Measurements from ENCODE around the gene ATOH8. TPM values are rescaled to one million over a fixed set of nuclear protein-coding genes. Genes with fewer than 3 reads are reported as not detected.

Gene ATOH8
- total RNA-seq, 1 donor from 2014 or later, result 25.8 TPM

DNA sequence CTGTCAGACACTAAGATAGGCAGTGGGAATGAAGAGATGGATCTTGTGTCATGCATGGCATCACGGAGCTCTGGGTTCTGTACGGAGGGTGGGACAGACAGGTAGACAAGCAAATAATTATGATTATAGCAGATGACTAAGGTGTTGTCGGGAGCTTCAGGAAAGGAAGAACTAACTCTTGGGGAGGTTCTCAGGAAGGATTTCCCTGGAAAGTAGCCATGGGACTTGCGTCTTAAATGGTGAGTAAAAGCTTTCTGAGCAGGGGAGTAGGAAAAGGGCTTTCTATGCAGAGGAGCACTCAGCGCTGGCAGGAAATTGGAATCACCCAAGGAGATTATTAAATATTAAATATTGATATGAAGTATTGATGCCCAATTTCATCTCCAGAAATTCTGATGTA lies 35.5 kb downstream of the ATOH8 start:
- intact Hi-C loops (cut with DNase I), result no loop called here
- no peak for ATAC-seq (ENCODE audit: poor library complexity)

DNA sequence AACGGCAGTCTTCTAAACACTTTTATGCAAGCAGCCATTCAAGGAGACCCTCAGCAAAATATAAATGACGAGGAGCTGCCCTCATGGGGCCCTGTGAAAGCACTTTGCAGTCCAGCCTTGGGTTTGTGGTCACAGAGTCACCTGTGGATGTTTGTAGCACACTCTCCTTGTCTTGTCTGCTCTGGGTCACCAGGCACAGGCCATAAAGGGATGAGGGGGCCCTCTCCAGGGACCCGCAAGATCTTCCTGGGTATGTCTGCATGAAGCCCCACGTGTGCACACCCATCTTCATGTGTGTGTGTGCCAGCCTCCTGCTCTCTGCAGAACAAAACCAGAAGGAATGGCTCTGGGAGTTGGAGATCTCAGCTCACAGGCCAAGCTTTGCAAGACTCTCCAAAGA lies 36.2 kb downstream of the ATOH8 start:
- ATAC-seq (ENCODE audit: poor library complexity) (no peak), DNase-seq (no peak)
- intact Hi-C loops (cut with DNase I), result no loop called here

More for the DNA sequence above, 35.5 kb downstream of the ATOH8 start:
- DNase-seq, result no peak

DNA sequence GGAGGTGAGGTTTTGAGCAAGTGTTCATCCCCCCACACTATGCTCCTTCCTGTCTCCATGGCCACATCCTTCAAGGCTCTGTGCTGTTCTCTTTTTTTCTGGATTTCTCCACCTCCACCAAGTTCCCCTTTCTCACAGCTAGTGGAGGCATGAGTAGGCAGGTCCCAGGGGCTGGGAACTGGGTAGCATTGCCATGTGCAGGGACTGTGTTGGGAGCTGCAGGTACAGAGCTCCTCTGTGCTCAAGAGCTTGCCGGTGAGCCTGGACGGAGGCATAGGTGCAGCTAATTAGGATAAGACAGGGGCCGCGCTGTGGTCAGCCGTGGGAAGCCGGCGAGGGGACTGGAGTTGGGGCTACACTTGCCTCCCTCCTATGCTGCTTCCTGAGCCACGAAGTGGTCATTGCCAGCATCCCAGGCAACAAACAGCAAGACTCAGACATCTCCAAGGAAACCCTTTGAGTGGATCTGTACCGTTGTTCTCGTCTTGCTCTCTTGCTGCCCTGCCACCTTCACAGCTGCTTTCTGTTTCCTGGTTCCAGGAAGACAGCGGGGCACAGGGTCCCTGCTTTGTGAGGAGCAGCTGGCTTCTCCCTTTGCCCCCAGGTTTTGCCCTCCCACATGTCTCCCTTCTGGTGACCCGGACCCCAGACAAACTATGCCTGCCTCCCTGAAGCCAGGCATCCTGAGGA lies 36.9 kb downstream of the ATOH8 start:
- no peak for ATAC-seq (ENCODE audit: poor library complexity)
- DNase-seq, result no peak
- intact Hi-C loops (cut with DNase I), result no loop called here

DNA sequence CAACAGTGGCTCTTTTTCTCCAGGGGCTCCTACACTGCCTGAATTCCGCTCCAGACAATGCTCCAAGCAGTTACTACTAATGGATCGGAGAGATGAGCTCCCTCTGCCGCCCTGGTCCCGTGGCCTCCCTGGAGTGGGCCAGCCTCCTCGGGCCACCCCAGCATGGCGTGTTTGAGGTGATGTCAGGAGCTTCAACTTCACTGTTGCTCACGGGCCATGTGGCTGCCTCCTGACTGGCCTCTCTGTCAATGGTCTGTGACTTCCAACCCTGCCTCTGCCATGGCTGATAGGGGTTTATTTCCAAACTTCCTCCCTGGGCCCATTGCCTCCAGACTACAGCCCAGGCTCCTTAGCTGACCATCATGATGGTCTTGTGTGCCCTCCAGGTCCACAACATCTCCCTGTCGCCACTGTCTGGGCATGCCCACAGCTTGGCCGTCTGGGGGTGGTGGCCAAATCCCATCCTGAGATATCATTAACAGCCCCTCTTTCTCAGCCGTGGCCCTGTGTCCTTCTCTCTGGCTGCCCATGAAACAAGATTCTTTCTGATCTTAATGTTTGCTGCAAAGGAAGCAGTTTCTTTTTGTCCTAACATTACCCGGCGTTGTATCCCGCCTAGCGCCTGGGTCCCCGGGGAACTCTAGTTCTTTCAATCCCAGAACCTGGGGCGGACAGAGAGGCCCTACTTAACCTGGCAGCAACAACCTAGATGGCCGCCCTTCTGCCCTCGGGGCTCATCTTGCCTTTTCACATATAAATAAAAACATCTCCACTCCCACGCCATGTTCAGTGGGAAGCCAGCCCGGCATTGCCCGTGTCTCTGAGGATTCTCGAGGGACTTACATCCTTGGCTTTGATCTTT lies 38.1 kb downstream of the ATOH8 start:
- DNase-seq (no peak), ATAC-seq (ENCODE audit: poor library complexity) (no peak)
- intact Hi-C loops (cut with DNase I), result no loop called here

- DNase-seq (no peak), ATAC-seq (ENCODE audit: poor library complexity) (peak; percentile 33)
- intact Hi-C loops (cut with DNase I), result no loop called here
Observed at GRCh38 chr2:85792783-85793441, 39.1 kb downstream of the ATOH8 start.

DNA sequence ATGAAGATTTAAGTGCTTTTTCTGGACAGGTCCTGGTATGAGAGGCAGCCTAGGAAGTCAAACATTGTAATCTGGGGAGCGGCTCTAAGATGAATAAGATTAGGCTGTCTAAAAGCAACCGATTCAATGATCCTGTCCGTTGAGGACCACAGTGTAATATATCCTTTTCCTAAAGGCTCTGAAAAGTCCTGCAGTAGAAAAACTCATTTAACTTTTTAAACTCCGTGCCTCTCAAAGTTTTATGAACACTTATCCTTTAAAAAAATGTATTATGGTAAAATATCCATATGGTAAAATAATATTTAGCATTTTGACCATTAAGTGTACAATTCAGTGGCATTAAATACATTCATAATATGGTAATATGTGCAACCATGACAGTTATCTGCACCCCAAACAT lies 39.8 kb downstream of the ATOH8 start:
- intact Hi-C loops (cut with DNase I), result no loop called here
- ATAC-seq (ENCODE audit: poor library complexity) (no peak), DNase-seq (no peak)

GRCh38 chr2:85794038-85794441 lies 40.2 kb downstream of the ATOH8 start:
- no peak for ATAC-seq (ENCODE audit: poor library complexity)
- intact Hi-C loops (cut with DNase I), result no loop called here

DNA sequence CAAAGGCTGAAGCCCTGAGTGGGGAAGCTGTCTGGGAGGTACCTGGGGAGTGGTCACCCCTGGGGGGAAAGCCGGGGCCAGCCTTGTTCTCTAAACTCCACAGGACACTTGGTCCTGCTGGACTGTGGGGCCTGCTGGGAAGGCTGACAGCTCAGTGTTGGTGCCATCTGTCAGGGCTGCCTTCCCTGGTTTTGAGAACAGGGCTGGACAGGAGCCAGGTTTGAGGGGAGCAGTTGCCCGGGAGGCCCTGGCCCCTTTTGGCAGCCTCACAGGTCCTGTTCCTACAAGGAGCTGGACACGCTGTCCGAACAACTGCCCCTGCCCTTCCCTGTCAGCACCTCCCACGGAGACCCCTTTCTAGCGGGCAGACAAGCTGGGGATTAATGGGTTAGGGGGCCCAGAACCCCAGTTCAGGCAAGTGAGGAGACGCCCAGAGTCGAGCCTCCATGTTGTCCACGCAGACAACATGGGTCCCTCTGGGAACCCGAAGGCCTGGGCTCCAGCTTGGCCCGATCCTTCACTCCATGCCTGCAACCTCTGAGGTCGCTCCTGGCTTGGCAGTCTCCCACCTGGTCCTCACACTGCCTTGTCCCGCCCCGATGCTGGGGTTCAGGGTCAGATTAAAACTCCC lies 40.8 kb downstream of the ATOH8 start:
- intact Hi-C loops (cut with DNase I), result loop anchor here (5.0 kb wide), 1 partner anchor 42 kb away; the partner anchor contains the start of gene ATOH8
- ATAC-seq (ENCODE audit: poor library complexity), result no peak
- no peak for DNase-seq

More at GRCh38 chr2:85794038-85794441, 40.2 kb downstream of the ATOH8 start:
- no peak for DNase-seq

DNA sequence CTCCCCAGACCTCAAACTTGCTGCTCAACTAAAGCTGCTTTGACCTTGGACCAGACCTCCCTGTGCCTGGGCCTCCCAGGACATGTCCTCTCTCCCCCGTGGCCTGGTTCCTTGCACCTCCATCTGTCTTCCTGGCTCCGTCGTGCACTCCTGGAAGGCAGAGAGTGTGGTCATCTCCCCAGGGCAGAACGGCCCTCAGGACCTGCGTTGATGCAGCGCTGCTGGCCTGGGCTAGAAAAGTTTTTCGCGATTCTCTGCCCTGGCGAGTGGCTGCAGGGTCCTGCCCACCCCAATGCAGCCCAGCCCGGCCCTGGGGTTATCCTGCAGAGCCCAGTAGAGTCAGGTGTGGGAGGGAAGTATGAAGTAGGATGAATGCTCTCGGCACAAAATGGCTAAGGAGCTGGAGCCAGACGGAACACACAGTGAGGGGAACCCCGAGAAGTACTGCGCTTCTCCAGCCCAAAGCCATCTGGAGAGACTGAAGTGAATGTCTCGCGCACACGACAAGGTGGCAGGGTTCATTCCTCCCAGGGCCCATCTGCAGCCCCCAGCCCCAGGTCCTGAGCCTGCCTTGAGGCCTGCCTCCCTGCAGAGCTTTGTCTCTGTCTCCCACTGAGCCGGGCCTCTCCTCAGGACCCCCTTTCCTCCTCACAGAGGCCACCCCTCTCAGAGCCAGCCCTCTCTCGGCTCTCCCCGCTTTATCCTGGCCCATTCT lies 41.7 kb downstream of the ATOH8 start:
- ATAC-seq (ENCODE audit: poor library complexity) (no peak), DNase-seq (no peak)
- intact Hi-C loops (cut with DNase I), result loop anchor here (5.0 kb wide), 1 partner anchor 43 kb away; the partner anchor contains the start of gene ATOH8

GRCh38 chr2:85796046-85796340 lies 42.2 kb downstream of the ATOH8 start:
- no peak for ATAC-seq (ENCODE audit: poor library complexity)

GRCh38 chr2:85796341-85797262 lies 42.8 kb downstream of the ATOH8 start:
- ATAC-seq (ENCODE audit: poor library complexity) (peak; percentile 26), DNase-seq (peak; percentile 81)
- intact Hi-C loops (cut with DNase I), result loop anchor here (5.0 kb wide), 1 partner anchor 44 kb away; the partner anchor contains the start of gene ATOH8

More at GRCh38 chr2:85796046-85796340, 42.2 kb downstream of the ATOH8 start:
- intact Hi-C loops (cut with DNase I), result loop anchor here (5.0 kb wide), 1 partner anchor 44 kb away; the partner anchor contains the start of gene ATOH8
- DNase-seq, result no peak

DNA sequence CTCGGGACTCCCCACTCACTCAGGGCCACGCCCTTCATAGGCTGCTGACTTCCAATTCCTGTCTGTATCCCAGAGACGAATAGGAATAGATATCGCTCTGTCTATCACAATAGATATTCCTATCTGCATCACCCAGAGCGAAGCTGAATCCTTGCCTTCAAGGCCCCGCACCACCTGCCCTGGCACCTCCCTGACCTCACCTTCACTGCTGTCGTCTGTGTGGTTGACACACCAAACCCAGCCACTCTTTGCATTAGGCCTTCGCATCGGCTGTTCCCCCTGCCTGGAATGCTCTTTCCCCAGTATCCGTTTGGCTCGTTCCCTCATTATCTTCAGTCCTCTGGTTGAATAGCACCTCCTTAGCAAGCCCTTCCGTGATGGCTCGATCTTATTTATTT lies 43.5 kb downstream of the ATOH8 start:
- ATAC-seq (ENCODE audit: poor library complexity) (no peak), DNase-seq (no peak)
- intact Hi-C loops (cut with DNase I), result loop anchor here (5.0 kb wide), 1 partner anchor 45 kb away; the partner anchor contains the start of gene ATOH8

GRCh38 chr2:85797921-85798320 lies 44.1 kb downstream of the ATOH8 start:
- DNase-seq, result no peak
- intact Hi-C loops (cut with DNase I), result loop anchor here (5.0 kb wide), 1 partner anchor 46 kb away; the partner anchor contains the start of gene ATOH8
- ATAC-seq (ENCODE audit: poor library complexity), result peak; percentile 72

DNA sequence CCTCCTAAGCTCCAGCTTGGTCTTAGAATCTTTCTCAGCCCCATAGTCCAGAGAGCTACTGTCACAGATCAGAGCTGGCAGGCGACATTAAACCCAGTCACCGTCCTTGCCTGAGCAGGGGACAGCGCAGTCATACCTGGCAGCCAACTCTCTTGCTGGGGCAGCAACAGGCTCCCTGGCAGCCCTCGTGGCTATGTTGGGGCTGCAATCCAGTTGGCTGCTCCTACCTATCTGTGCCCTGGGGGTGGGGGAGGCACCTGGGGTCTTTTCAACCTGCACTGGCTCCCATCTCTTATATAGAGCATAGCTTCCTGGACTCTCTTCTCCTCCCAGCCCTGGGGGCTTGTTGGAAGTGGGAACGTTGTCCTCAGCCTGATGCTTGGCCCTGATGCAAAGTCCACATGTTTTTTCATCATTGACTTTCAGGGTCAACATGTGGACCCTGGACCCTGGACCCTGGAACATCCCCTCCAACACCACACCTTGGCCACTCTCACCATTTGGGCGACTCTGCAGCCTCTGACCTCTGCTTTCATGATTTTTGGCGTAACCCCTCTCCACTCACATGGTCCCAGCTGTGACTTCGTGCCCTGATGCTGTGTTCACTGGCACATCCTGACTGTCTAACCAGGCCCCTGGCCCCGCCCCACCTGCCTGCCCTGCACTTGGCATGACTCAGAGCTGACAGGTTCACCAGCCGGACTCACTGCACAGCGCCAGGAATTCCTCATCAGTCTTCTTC lies 45.6 kb downstream of the ATOH8 start:
- ATAC-seq (ENCODE audit: poor library complexity), result peak; percentile 72
- intact Hi-C loops (cut with DNase I), result loop anchor here (5.0 kb wide), 1 partner anchor 47 kb away; the partner anchor contains the start of gene ATOH8
- peak; percentile 69 for DNase-seq

DNA sequence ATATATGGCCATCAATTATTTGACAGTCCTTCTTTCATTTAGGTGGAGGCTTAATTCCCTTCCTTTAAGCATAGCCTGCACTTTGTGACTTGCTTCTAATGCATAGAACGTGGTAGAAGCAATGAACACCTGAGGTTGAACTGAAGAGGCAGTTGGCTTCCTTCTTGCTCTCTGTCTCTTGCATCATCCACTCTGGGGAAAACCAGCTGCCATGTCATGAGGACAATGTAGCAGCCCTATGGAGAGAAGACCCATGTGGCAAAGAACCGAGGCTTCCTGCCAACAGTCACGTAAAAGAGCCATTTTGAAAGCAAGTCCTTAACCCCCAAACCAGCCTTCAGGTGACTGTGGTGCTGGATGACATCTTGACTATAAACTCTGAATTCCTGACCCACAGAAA lies 46.8 kb downstream of the ATOH8 start:
- ATAC-seq (ENCODE audit: poor library complexity) (no peak), DNase-seq (no peak)
- intact Hi-C loops (cut with DNase I), result no loop called here

- DNase-seq (no peak), ATAC-seq (ENCODE audit: poor library complexity) (no peak)
- intact Hi-C loops (cut with DNase I), result no loop called here
Observed at GRCh38 chr2:85801871-85802270, 48.1 kb downstream of the ATOH8 start.
